Psoas muscle (tissue), 8 donors: ENCODE data around the gene KRTAP5-7. TPM values are rescaled to one million over a fixed set of nuclear protein-coding genes. Genes with fewer than 3 reads are reported as not detected.

Source experiments
- ATAC-seq, 4 donors: fragments of 200-7000 bp; cut with Tn5 transposase; one replicate each; pipeline ENCODE4 v1.9.1; 2020; ENCODE audit warnings: moderate library complexity in 3 of 4, mild to moderate bottlenecking in 2 of 4
- DNase-seq, 2 donors: peaks; one replicate each; pipeline ENCODE4 v3.0.0-alpha.2; 2020
- H3K27ac ChIP-seq: fragments of 200-600 bp; one replicate; pipeline ENCODE4 v1.8.0; 2022
- H3K27me3 ChIP-seq, 3 donors: fragments of 200-600 bp in 1 of 3; one replicate each; pipeline versions ENCODE4 v1.6.1 to v1.8.0; 2013 to 2022; ENCODE audit warnings: low read length in 2 of 3, mild to moderate bottlenecking in 2 of 3, moderate library complexity in 1 of 3; ENCODE audit not compliant: insufficient read depth in 3 of 3
- H3K36me3 ChIP-seq, 2 donors: fragments of 200-600 bp in 1 of 2; one replicate each; pipeline versions ENCODE4 v1.6.1 to v1.8.0; 2013 to 2022; ENCODE audit warnings: low read depth in 1 of 2, mild to moderate bottlenecking in 1 of 2, moderate library complexity in 1 of 2; ENCODE audit not compliant: insufficient read depth in 1 of 2
- H3K4me1 ChIP-seq: fragments of 200-600 bp; one replicate; pipeline ENCODE4 v1.8.0; 2022
- H3K4me3 ChIP-seq: fragments of 200-600 bp; one replicate; pipeline ENCODE4 v1.8.0; 2022; ENCODE audit warnings: mild to moderate bottlenecking
- H3K9me3 ChIP-seq: fragments of 200-600 bp; one replicate; pipeline ENCODE4 v1.8.0; 2022
- WGBS, 3 donors: extraction: QIAGEN DNeasy Blood & Tissue Kit; methylation state at CpG; one replicate each; pipeline versions ENCODE4 v1.1.6 to v1.1.7; 2013; 5-methylcytosine and 5-hydroxymethylcytosine counted together
- intact Hi-C, 2 donors: fragments of 100-400 bp; cut with DNase I; formaldehyde crosslinking; loops; one replicate each; pipeline versions ENCODE4 v1.11.0 to v1.14.2; 2022
- polyA plus RNA-seq, 3 donors: library from polyadenylated mRNA; stranded (reverse); fragments of 200-250 nt; gene quantifications; one replicate each; pipeline ENCODE4 v1.2.3, GENCODE V29; 2013
- total RNA-seq, 4 donors: library from RNA; stranded (reverse); fragmentation: NEBNext Ultra II Directional in 2 of 4; extraction: Animal tissue kit (Norgen Biotek cat#: 25700) in 2 of 4; gene quantifications; one replicate each; pipeline versions ENCODE4 v1.2.1 to v1.2.4, GENCODE V29; 2021 to 2023
- TF ChIP-seq, protein P1 (sequence below): fragments of 200-600 bp; IDR thresholded peaks from one replicate; pipeline ENCODE4 v1.8.0; 2022; ENCODE audit warnings: antibody characterized with exemption
- donor health status: healthy with polysubstance abuse.
- donor health status: DM: no; HTN: no; CAD: no; lungs with moderate emphysema.
- donor health status: Bipolar disorder and iron deficiency.
- donor health status: healthy.
- donor health status: DM: yes; HTN: yes; CAD: no.
- donor health status: DM: no; HTN: no; CAD: no.
- donor health status: DM: no; HTN: no; CAD: no.
- donor health status: DM: yes; HTN: yes; CAD: no.

The KRTAP5-7 gene
- total and polyA plus RNA-seq, 7 donors = 0.01 TPM; not detected in 6

DNA sequence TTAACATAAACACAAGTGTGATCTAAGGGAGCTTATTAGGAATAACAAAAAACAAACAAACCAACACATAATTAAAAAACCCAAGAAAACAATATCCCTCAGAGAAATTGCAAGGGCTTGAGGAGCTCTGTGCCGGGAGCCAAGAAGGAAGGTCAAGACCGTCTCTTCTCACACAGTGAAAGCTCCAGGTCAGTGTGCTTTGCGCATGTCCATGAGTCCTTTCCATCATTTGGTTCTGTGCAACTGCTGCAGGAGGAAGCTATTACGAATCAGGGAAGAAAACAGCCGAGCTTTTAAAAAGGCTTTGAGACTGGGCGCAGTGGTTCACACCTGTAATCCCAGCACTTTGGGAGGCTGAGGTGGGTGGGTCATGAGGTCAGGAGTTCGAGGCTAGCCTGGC, 15.3 kb downstream of the KRTAP5-7 start:
- Histone ChIP-seq H3K27me3 (no peaks in the 10 kb centered on the region), H3K4me1 (no peaks in the 10 kb centered on the region), H3K27ac (no peak overlapping the region), H3K36me3 (no peaks in the 10 kb centered on the region), H3K4me3 (no peak overlapping the region), H3K9me3 (no peaks in the 10 kb centered on the region)
- ATAC-seq (no peak), DNase-seq (no peak)
- 90 to 94% (median 93%) methylated on average over 7 of the region's 7 CpGs for WGBS, 3 donors
- TF ChIP-seq, protein P1, sequence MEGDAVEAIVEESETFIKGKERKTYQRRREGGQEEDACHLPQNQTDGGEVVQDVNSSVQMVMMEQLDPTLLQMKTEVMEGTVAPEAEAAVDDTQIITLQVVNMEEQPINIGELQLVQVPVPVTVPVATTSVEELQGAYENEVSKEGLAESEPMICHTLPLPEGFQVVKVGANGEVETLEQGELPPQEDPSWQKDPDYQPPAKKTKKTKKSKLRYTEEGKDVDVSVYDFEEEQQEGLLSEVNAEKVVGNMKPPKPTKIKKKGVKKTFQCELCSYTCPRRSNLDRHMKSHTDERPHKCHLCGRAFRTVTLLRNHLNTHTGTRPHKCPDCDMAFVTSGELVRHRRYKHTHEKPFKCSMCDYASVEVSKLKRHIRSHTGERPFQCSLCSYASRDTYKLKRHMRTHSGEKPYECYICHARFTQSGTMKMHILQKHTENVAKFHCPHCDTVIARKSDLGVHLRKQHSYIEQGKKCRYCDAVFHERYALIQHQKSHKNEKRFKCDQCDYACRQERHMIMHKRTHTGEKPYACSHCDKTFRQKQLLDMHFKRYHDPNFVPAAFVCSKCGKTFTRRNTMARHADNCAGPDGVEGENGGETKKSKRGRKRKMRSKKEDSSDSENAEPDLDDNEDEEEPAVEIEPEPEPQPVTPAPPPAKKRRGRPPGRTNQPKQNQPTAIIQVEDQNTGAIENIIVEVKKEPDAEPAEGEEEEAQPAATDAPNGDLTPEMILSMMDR = no peak
- intact Hi-C loops = no loop called here

DNA sequence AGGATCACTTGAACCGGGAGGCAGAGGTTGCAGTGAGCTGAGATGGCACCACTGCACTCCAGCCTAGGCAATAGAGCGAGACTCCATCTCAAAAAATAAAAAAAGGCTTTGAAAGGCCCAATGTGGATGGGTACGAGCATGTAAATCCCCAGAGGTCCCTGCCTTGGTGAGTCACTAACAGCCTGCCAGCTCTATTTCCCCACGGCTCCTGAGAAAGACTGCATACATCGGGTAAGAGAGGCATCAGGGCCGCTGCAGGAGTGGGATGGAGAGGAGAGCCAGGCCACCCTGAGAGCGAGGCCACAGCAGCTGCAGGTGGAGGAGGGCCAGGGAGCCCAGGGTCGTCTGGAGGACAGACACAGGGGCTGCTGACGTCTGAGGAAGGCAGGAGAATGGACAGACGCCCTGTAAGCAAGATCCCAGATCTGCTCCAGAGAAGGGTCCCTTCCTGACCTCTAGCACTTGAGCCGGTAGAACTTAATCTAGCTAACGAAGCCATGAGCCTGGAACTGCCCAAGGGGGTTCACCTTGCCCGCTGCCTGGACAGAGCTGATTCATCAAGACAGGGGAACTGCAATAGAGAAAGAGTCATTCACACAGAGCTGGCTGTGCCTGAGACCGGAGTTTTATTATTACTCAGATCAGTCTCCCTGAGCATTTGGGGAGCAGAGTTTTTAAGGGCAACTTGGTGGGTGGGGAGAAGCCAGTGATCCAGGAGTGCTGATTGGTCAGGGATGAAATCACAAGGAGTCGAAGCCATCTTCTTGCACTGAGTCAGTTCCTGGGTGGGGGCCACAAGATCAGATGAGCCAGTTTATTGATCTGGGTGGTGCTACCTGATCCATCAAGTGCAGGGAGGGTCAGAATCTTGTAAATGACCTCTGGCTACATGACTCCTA, 16.1 kb downstream of the KRTAP5-7 start:
- H3K9me3 ChIP-seq = no peaks in the 10 kb centered on the region
- TF ChIP-seq, protein P1 = no peak
- H3K27ac ChIP-seq = no peak overlapping the region
- H3K4me1 ChIP-seq = no peaks in the 10 kb centered on the region
- no peaks in the 10 kb centered on the region for H3K27me3 ChIP-seq
- WGBS, 3 donors = 69 to 78% (median 73%) methylated on average over 15 of the region's 15 CpGs
- DNase-seq (no peak), ATAC-seq (no peak)
- no peak overlapping the region for H3K4me3 ChIP-seq
- H3K36me3 ChIP-seq = no peaks in the 10 kb centered on the region
- intact Hi-C loops = no loop called here

DNA sequence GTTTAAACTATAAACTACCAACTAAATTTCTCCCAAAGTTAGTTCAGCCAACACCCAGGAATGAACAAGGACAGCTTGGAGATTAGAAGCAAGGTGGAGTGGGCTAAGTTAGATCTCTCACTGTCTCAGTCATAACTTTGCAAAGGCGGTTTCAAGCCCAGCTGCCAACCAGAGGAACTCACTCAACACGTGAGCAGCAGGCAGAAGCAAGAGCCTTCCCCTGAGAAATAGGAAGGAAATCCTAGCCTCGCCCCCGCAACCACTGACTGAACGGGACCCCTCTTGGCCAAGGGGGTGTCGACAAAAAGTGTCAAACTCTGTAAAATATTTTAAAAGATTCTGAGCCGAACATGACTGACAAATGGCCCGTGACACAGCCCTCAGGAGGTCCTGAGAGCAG, 16.8 kb downstream of the KRTAP5-7 start:
- no peaks in the 10 kb centered on the region for H3K27me3 ChIP-seq
- intact Hi-C loops = no loop called here
- DNase-seq = no peak
- H3K36me3 ChIP-seq = no peaks in the 10 kb centered on the region
- no peak overlapping the region for H3K27ac ChIP-seq
- no peaks in the 10 kb centered on the region for H3K9me3 ChIP-seq
- 47 to 51% (median 49%) methylated on average over 8 of the region's 8 CpGs for WGBS, 3 donors
- TF ChIP-seq, protein P1 = no peak
- no peak overlapping the region for H3K4me3 ChIP-seq
- no peak for ATAC-seq
- no peaks in the 10 kb centered on the region for H3K4me1 ChIP-seq

DNA sequence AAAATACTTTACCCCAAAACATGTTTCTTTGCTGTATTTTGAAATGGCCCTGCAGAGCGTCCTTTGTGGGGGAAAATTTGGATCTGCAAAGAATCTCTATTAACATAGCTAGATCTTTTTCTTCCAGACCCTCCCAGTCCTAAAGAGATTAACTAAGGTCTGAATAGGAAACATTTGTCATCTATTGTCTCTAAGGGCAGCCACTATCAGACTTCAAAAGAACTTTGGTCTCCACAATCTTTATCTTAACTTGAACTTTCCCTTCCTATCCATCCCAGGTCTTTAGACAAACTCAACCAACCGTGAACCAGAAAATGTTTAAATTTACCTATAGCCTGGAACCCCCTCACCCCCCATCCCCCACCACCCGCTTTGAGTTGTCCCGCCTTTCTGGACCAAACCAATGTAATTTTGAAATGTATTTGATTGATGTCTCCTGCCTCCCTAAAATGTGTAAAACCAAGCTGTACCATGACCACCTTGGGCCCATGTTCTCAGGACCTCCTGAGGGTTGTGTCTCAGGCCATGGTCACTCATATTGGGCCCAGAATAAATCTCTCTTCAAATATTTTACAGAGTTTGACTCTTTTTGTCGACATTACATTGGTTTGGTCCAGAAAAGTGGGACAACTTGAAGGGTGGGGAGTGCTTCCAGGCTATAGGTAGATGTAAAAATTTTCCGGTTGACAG, 17.6 kb downstream of the KRTAP5-7 start:
- no peak for DNase-seq
- H3K27me3 ChIP-seq = no peaks in the 10 kb centered on the region
- H3K4me1 ChIP-seq = no peaks in the 10 kb centered on the region
- H3K36me3 ChIP-seq = no peaks in the 10 kb centered on the region
- no peaks in the 10 kb centered on the region for H3K9me3 ChIP-seq
- intact Hi-C loops = no loop called here
- H3K4me3 ChIP-seq = no peak overlapping the region
- ATAC-seq = no peak
- TF ChIP-seq, protein P1 = no peak
- WGBS, 3 donors = 92 to 93% (median 93%) methylated on average over 6 of the region's 6 CpGs
- H3K27ac ChIP-seq = no peak overlapping the region
